ENCODE measurements around the gene GDNF.

The GDNF gene

DNA sequence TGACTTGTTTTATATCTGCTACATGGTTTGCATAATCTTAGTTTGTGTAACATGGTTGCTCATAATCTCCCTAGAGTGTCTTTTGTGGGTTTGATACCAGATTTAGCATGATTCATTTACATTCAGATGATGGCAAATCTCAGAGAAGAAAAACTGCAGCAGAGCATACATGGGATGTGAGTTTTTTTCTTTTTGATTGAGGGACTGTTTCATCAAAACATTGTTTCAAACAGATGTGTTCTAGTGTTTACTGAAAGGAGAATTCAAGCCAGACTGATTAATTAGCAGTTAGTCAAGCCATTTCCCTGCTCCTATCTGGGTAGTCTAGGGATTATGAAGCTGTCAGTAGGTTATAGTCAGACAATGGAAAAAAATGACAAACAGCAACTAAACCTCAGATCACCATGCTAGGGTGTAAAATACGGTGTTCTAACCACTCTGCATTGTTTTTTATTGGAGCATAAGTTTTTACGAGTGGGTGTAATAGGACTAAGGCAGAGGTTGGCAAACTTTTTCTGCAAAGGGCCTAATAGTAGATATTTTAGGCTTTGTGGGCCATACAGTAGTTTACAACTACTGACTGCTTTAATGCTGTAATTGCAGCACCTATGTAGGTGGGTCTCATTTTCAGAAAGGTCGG lies 10.5 kb upstream of the GDNF start:
- POLR2A ChIA-PET, result no interaction called here
- H3K4me3 ChIP-seq (ENCODE audit: low read depth, low read length), result no peak overlapping the region
- CTCF ChIA-PET, result no interaction called here
- TF ChIP-seq, protein P1, sequence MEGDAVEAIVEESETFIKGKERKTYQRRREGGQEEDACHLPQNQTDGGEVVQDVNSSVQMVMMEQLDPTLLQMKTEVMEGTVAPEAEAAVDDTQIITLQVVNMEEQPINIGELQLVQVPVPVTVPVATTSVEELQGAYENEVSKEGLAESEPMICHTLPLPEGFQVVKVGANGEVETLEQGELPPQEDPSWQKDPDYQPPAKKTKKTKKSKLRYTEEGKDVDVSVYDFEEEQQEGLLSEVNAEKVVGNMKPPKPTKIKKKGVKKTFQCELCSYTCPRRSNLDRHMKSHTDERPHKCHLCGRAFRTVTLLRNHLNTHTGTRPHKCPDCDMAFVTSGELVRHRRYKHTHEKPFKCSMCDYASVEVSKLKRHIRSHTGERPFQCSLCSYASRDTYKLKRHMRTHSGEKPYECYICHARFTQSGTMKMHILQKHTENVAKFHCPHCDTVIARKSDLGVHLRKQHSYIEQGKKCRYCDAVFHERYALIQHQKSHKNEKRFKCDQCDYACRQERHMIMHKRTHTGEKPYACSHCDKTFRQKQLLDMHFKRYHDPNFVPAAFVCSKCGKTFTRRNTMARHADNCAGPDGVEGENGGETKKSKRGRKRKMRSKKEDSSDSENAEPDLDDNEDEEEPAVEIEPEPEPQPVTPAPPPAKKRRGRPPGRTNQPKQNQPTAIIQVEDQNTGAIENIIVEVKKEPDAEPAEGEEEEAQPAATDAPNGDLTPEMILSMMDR (IDR thresholded peaks at IDR 0.05; ENCODE audit: insufficient read depth, low read length, missing control alignments), result no peak
- DNase-seq (ENCODE audit: low read depth, low spot score), result no peak

- TF ChIP-seq, protein P1 (IDR thresholded peaks at IDR 0.05; ENCODE audit: insufficient read depth, low read length, missing control alignments), result no peak
- no peak overlapping the region for H3K4me3 ChIP-seq (ENCODE audit: low read depth, low read length)
- ChIA-PET POLR2A (no interaction called here), CTCF (interaction anchor here (0.9 to 1.2 kb wide), 4 partner anchors 9 to 471 kb away, joined by 3 to 4 read pairs (median 4); partner anchors contain the start of gene WDR70)
- no peak for DNase-seq (ENCODE audit: low read depth, low spot score)
These were observed 9.8 kb upstream of the GDNF start for GRCh38 chr5:37849641-37850040.

GRCh38 chr5:37847978-37848425 lies 8.2 kb upstream of the GDNF start:
- CTCF ChIA-PET, result interaction anchor here (1.1 to 1.3 kb wide), 2 partner anchors 10 to 11 kb away, joined by 3 to 4 read pairs; no protein-coding TSS in a partner anchor
- TF ChIP-seq, protein P1 (IDR thresholded peaks at IDR 0.05; ENCODE audit: insufficient read depth, low read length, missing control alignments), result no peak
- no peak for DNase-seq (ENCODE audit: low read depth, low spot score)
- POLR2A ChIA-PET, result interaction anchor here (1.7 kb wide), 1 partner anchor 9 kb away, joined by 4 read pairs; the partner anchor contains the start of gene GDNF
- H3K4me3 ChIP-seq (ENCODE audit: low read depth, low read length), result no peak overlapping the region

GRCh38 chr5:37846786-37847310 lies 7.0 kb upstream of the GDNF start:
- no peak overlapping the region for H3K4me3 ChIP-seq (ENCODE audit: low read depth, low read length)
- no peak for DNase-seq (ENCODE audit: low read depth, low spot score)
- ChIA-PET CTCF (interaction anchor here (0.6 to 1.6 kb wide), 3 partner anchors 346 to 437 kb away, joined by 3 to 4 read pairs (median 3); no protein-coding TSS in a partner anchor), POLR2A (no interaction called here)
- TF ChIP-seq, protein P1 (IDR thresholded peaks at IDR 0.05; ENCODE audit: insufficient read depth, low read length, missing control alignments), result no peak

DNA sequence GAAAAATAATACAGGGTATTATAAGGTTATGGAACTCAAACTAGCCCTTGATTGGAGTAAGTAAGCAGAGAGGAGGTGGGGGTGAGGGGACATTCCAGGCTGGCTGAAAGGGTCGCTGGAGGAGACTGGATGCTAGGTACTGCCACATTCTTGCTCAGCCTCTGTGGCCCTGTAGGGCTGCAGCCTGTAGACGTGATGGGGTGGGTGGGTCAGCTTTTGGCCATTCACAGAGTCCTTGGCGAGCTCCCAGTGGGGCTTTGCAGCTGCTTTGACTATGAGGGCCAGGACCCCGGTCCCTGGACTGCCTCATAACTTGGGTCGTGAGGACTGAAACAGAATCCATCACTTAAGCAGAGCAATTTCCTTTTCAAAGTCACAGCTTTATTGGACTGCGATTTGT lies 4.2 kb upstream of the GDNF start:
- no peak for DNase-seq (ENCODE audit: low read depth, low spot score)
- ChIA-PET CTCF (no interaction called here), POLR2A (no interaction called here)
- TF ChIP-seq, protein P1 (IDR thresholded peaks at IDR 0.05; ENCODE audit: insufficient read depth, low read length, missing control alignments), result no peak
- H3K4me3 ChIP-seq (ENCODE audit: low read depth, low read length), result no peak overlapping the region

GRCh38 chr5:37842048-37842447 lies 2.2 kb upstream of the GDNF start:
- TF ChIP-seq, protein P1 (IDR thresholded peaks at IDR 0.05; ENCODE audit: insufficient read depth, low read length, missing control alignments), result no peak
- no peak for DNase-seq (ENCODE audit: low read depth, low spot score)
- ChIA-PET POLR2A (no interaction called here), CTCF (interaction anchor here (1.4 to 1.9 kb wide), 2 partner anchors 11 to 351 kb away, joined by 8 to 20 read pairs; no protein-coding TSS in a partner anchor)
- no peak overlapping the region for H3K4me3 ChIP-seq (ENCODE audit: low read depth, low read length)
